HEK293 (cell line): ENCODE data around the gene SIGMAR1.

Source experiments
- ELK4 ChIP-seq: IDR thresholded peaks from 2 replicates; pipeline ENCODE4 v1.6.1; 2011; ENCODE audit warnings: mild to moderate bottlenecking, low read depth, low read length, borderline replicate concordance
- HIC1 ChIP-seq: fragments of 450-650 bp; formaldehyde crosslinking; IDR thresholded peaks from 2 replicates; pipeline ENCODE4 v1.5.1; 2016; ENCODE audit warnings: missing biosample characterization, missing genetic modification characterization
- INSM2 ChIP-seq: fragments of 450-650 bp; formaldehyde crosslinking; IDR thresholded peaks from 2 replicates; pipeline ENCODE4 v1.5.1; 2016; ENCODE audit warnings: missing biosample characterization, missing genetic modification characterization
- ZBTB21 ChIP-seq: fragments of 450-650 bp; formaldehyde crosslinking; IDR thresholded peaks from 2 replicates; pipeline ENCODE4 v1.5.1; 2017; ENCODE audit warnings: missing biosample characterization, missing genetic modification characterization
- ZBTB26 ChIP-seq: fragments of 450-650 bp; formaldehyde crosslinking; optimal IDR thresholded peaks from 2 replicates; pipeline ENCODE3; 2016; ENCODE audit warnings: missing biosample characterization, mild to moderate bottlenecking, missing genetic modification characterization
- ZNF10 ChIP-seq: fragments of 450-650 bp; formaldehyde crosslinking; IDR thresholded peaks from 2 replicates; pipeline ENCODE4 v1.5.1; 2017; ENCODE audit warnings: missing biosample characterization, missing genetic modification characterization
- ZNF175 ChIP-seq: fragments of 450-650 bp; formaldehyde crosslinking; IDR thresholded peaks from 2 replicates; pipeline ENCODE4 v1.5.1; 2016; ENCODE audit warnings: missing biosample characterization, missing genetic modification characterization
- ZNF23 ChIP-seq: fragments of 450-650 bp; formaldehyde crosslinking; IDR thresholded peaks from 2 replicates; pipeline ENCODE4 v1.5.1; 2016; ENCODE audit warnings: missing biosample characterization, missing genetic modification characterization, borderline replicate concordance
- ZNF280D ChIP-seq: fragments of 450-650 bp; formaldehyde crosslinking; IDR thresholded peaks from 2 replicates; pipeline ENCODE4 v1.5.1; 2016; ENCODE audit warnings: missing biosample characterization, missing genetic modification characterization
- ZNF423 ChIP-seq: fragments of 450-650 bp; formaldehyde crosslinking; IDR thresholded peaks from 2 replicates; pipeline ENCODE4 v1.5.1; 2016; ENCODE audit warnings: missing biosample characterization, missing genetic modification characterization
- ZNF488 ChIP-seq: fragments of 450-650 bp; formaldehyde crosslinking; IDR thresholded peaks from 2 replicates; pipeline ENCODE4 v1.5.1; 2016; ENCODE audit warnings: missing biosample characterization, missing genetic modification characterization
- ZNF518A ChIP-seq: fragments of 450-650 bp; formaldehyde crosslinking; conservative IDR thresholded peaks from 2 replicates; pipeline ENCODE4 v1.5.1; 2016; ENCODE audit warnings: low read depth, missing biosample characterization, missing genetic modification characterization
- ZNF529 ChIP-seq: fragments of 450-650 bp; formaldehyde crosslinking; IDR thresholded peaks from 2 replicates; pipeline ENCODE4 v1.5.1; 2017; ENCODE audit warnings: missing genetic modification characterization, missing biosample characterization; ENCODE audit not compliant: insufficient replicate concordance
- ZNF548 ChIP-seq: fragments of 450-650 bp; formaldehyde crosslinking; IDR thresholded peaks from 2 replicates; pipeline ENCODE4 v1.5.1; 2016; ENCODE audit warnings: missing biosample characterization, missing genetic modification characterization
- ZNF560 ChIP-seq: fragments of 450-650 bp; formaldehyde crosslinking; IDR thresholded peaks from 2 replicates; pipeline ENCODE4 v1.5.1; 2017; ENCODE audit warnings: missing biosample characterization, missing genetic modification characterization, borderline replicate concordance
- ZNF610 ChIP-seq: fragments of 450-650 bp; formaldehyde crosslinking; IDR thresholded peaks from 2 replicates; pipeline ENCODE4 v1.5.1; 2016; ENCODE audit warnings: missing biosample characterization, missing genetic modification characterization, borderline replicate concordance
- ZNF658 ChIP-seq: fragments of 450-650 bp; formaldehyde crosslinking; IDR thresholded peaks from 2 replicates; pipeline ENCODE4; 2016; ENCODE audit warnings: missing biosample characterization, missing genetic modification characterization
- ZNF677 ChIP-seq: fragments of 450-650 bp; IDR thresholded peaks from 2 replicates; pipeline ENCODE4 v1.5.0; 2018; ENCODE audit warnings: missing biosample characterization, mild to moderate bottlenecking, missing genetic modification characterization, moderate library complexity
- ZNF704 ChIP-seq: fragments of 450-650 bp; formaldehyde crosslinking; IDR thresholded peaks from 2 replicates; pipeline ENCODE4 v1.5.1; 2016; ENCODE audit warnings: missing biosample characterization, missing genetic modification characterization
- ZNF843 ChIP-seq: fragments of 450-650 bp; formaldehyde crosslinking; IDR thresholded peaks from 2 replicates; pipeline ENCODE4 v1.5.1; 2016; ENCODE audit warnings: missing biosample characterization, missing genetic modification characterization
- ZSCAN16 ChIP-seq: fragments of 450-650 bp; formaldehyde crosslinking; IDR thresholded peaks from 2 replicates; pipeline ENCODE4 v1.5.1; 2016; ENCODE audit warnings: missing biosample characterization, missing genetic modification characterization

SIGMAR1 gene

GRCh38 chr9:34665381-34666250 lies 28.0 kb upstream of the SIGMAR1 start (continued):
- TF ChIP-seq ZNF560 (no peak), ZNF529 (tag by site-specific recombination) (no peak), ZNF518A (tag by site-specific recombination) (no peak), ZNF610 (tag by site-specific recombination) (peak; percentile 84; the same call in 1 of the 2 replicates), ZBTB26 (tag by site-specific recombination) (peak; percentile 27), INSM2 (tag by site-specific recombination) (no peak), ZNF548 (tag by site-specific recombination) (no peak), ZNF677 (tag by site-specific recombination) (no peak), ZBTB21 (peak; percentile 96), ELK4 (no peak), ZNF423 (0 out of 2 replicates have a peak, but pooled peaks have one; percentile 22), HIC1 (tag by site-specific recombination) (no peak), ZNF175 (tag by site-specific recombination) (no peak), ZNF658 (no peak), ZNF843 (tag by site-specific recombination) (no peak), ZNF23 (tag by site-specific recombination) (no peak), ZNF10 (no peak), ZNF704 (no peak), ZSCAN16 (no peak), ZNF280D (tag by site-specific recombination) (no peak), ZNF488 (no peak)
